Measurements from ENCODE around the gene MIDN. TPM values are rescaled to one million over a fixed set of nuclear protein-coding genes. Genes with fewer than 3 reads are reported as not detected.

MIDN gene
- total RNA-seq, 1 experiment from 2014 or later = 286 TPM

GRCh38 chr19:1307755-1308303, 59.4 kb downstream of the MIDN start:
- no peak for DNase-seq
- Mint-ChIP-seq H3K36me3 (ENCODE audit: insufficient read depth in 1 of 3, low read depth in 3 of 3) (no peaks in the 10 kb centered on the region), H3K4me1 (peaks cover 0 to 16% of the 10 kb centered on the region in 2 experiments; a peak in 3 of 4 replicates), H3K9me3 (no peaks in the 10 kb centered on the region; a peak in 1 of 5 replicates), H3K27ac (no peak overlapping the region), H3K27me3 (ENCODE audit: low read depth) (no peaks in the 10 kb centered on the region), H3K4me3 (no peak overlapping the region)
- Histone ChIP-seq H3K4ac (ENCODE audit: low read depth, low read length) (no peak overlapping the region), H3K79me2 (ENCODE audit: insufficient read depth, low read length) (no peaks in the 10 kb centered on the region), H4K5ac (ENCODE audit: insufficient read length, low read depth, low read length) (no peak overlapping the region), H3K4me2 (ENCODE audit: insufficient read depth, insufficient read length, low read length) (no peak overlapping the region), H4K20me1 (ENCODE audit: control insufficient read depth, insufficient read depth, insufficient read length) (no peaks in the 10 kb centered on the region), H3K27ac (ENCODE audit: insufficient read length, low read depth, low read length) (no peak overlapping the region), H2AK5ac (ENCODE audit: insufficient read length, low read length) (no peak overlapping the region), H3K23me2 (ENCODE audit: insufficient read length, low read depth, low read length, poor library complexity, severe bottlenecking) (no peaks in the 10 kb centered on the region), H3K27me3 (ENCODE audit: insufficient read depth, low read length) (no peaks in the 10 kb centered on the region), H3K56ac (ENCODE audit: insufficient read length, low read depth, low read length) (no peak overlapping the region), H2BK5ac (ENCODE audit: insufficient read length, low read length) (no peak overlapping the region), H3K18ac (ENCODE audit: insufficient read length, low read depth, low read length) (no peak overlapping the region), H4K91ac (ENCODE audit: insufficient read length, low read depth, low read length) (no peak overlapping the region), H2AFZ (ENCODE audit: low read length) (no peak overlapping the region), H3K23ac (ENCODE audit: insufficient read length, low read depth, low read length) (no peak overlapping the region), H2BK12ac (ENCODE audit: insufficient read length, low read depth, low read length) (no peak overlapping the region), H3K4me1 (ENCODE audit: insufficient read depth, low read length) (no peaks in the 10 kb centered on the region), H3T11ph (ENCODE audit: low read length) (no peak overlapping the region), H3K9me3 (ENCODE audit: control insufficient read depth, low read depth, low read length) (no peaks in the 10 kb centered on the region), H4K8ac (replicated peaks; ENCODE audit: insufficient read length, low read depth, low read length) (no peak overlapping the region), H3K14ac (ENCODE audit: insufficient read depth, low read length) (no peak overlapping the region), H2BK15ac (ENCODE audit: low read depth, low read length) (no peak overlapping the region), H3K79me1 (ENCODE audit: insufficient read depth, low read depth, low read length, poor library complexity, severe bottlenecking) (no peaks in the 10 kb centered on the region), H2BK20ac (ENCODE audit: low read depth, low read length, poor library complexity, severe bottlenecking) (no peak overlapping the region), H3K9ac (ENCODE audit: extremely low read depth, insufficient read length, low read length) (no peak overlapping the region), H2BK120ac (ENCODE audit: low read depth, low read length, poor library complexity, severe bottlenecking) (no peak overlapping the region)
- TF ChIP-seq CTCF (conservative IDR thresholded peaks at IDR 0.05) = no peak
- no CpG with 5 or more reads among the region's 20 CpGs for WGBS (ENCODE audit: extremely low coverage, insufficient read length, low lambda C conversion rate)

All from H9 (cell line).